Retinal pigment epithelial cell (primary cell): Measurements from ENCODE around the gene OR2A12.

Experiments used
- DNase-seq: peaks from one replicate; pipeline ENCODE4 v3.0.0-alpha.2; 2010; ENCODE audit warnings: low read depth
- H3K4me3 ChIP-seq: 2 replicates; pipeline ENCODE4 v1.5.1; 2011; ENCODE audit warnings: mild to moderate bottlenecking, low read length, control low read depth, moderate library complexity
- CTCF ChIP-seq: conservative IDR thresholded peaks from 2 replicates; pipeline ENCODE4 v1.5.1; 2011; ENCODE audit warnings: low read depth, low read length, control low read depth, inconsistent platforms

OR2A12 gene

GRCh38 chr7:144087230-144087629 lies 1.2 kb downstream of the OR2A12 start:
- no peak for TF ChIP-seq CTCF
- no peak overlapping the region for H3K4me3 ChIP-seq
- DNase-seq, result no peak

GRCh38 chr7:144090667-144091066 lies 4.6 kb downstream of the OR2A12 start:
- no peak for DNase-seq
- H3K4me3 ChIP-seq, result no peak overlapping the region
- no peak for TF ChIP-seq CTCF

DNA sequence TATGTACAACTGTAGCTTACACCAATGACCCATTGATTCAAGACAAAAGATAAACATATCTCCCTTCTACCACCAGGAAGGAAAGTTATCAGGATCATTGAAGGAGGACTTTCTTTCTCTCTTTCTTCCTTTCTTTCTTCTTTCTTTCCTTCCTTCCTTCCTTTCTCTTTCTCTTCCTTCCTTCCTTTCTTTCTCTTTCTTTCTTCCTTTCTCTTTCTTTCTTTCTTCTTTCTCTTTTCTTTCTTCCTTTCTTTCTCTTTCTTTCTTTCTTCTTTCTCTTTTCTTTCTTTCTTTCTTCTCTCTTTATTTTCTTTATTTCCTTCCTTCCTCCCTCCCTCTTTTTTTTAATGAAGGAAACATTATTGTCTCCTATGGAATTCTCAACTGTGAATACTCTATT lies 12.7 kb downstream of the OR2A12 start:
- no peak for DNase-seq
- H3K4me3 ChIP-seq, result no peak overlapping the region
- TF ChIP-seq CTCF, result no peak

- DNase-seq, result no peak
- TF ChIP-seq CTCF, result no peak
Observed at GRCh38 chr7:144100607-144101006, 14.5 kb downstream of the OR2A12 start.

DNA sequence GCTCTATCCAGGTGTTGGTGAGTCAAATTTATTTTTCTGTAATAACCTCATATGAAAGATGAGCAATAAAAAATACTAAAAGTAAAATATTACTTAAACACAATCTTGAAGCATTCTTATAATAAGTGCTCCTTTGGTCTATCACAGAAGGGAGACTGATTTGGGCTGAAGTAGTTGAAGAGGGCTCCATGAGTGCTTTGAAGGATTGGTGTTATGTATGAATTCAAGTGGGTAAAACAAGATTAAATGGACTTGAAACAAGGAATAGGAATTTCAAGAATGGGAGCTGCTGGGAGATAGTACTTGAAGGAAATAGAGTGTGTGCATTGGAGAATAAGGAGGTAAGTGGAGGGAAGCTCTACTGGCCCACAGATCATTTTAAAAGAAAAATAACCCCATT lies 16.0 kb downstream of the OR2A12 start:
- DNase-seq, result no peak
- TF ChIP-seq CTCF, result no peak
- H3K4me3 ChIP-seq, result no peak overlapping the region

More at GRCh38 chr7:144100607-144101006, 14.5 kb downstream of the OR2A12 start:
- no peak overlapping the region for H3K4me3 ChIP-seq

DNA sequence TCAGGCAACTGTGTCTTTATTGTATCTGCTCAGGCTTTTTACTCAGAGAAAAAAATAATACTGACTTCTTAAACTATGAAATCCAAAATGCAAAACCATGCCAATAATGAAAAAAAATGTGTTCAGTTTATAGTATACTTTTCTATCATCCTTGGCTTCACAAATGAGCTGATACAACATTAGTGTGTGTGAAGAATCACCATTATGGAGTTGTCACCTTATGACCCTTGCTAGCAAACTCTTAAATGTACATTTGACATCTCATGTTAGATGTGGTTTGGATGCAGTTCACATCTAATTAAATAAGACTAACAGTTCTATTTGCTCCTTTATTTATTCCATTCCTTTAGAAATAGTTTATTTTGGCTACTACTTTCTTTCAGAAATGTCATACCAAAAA lies 19.1 kb downstream of the OR2A12 start:
- no peak for TF ChIP-seq CTCF
- no peak for DNase-seq
- no peak overlapping the region for H3K4me3 ChIP-seq

DNA sequence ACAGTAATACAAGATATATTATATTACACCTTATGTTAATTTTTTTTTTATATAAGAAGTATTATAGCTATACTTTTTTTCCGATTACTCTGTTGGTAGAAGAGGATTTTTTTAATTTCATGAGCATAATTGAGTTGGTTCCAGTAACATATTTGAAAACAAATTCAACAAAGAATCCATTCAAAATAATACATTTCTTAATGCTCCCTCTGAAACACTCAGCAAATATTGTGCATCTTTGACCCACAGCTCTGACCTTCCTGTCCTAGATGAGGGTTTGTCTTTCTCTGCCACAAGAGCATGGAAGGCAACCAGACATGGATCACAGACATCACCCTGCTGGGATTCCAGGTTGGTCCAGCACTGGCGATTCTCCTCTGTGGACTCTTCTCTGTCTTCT lies 23.2 kb downstream of the OR2A12 start, which contains the start of gene OR2A2:
TSS of gene OR2A2 (plus strand) at position 301 of the 400 bp plus-strand sequence. CDS start at position 301, 0 bp downstream.
- no peak for TF ChIP-seq CTCF
- no peak for DNase-seq
- no peak within 1 kb of the TSS for H3K4me3 ChIP-seq
